Skin of body (tissue), 2 donors: Measurements from ENCODE around the gene IL21R. TPM values are rescaled to one million over a fixed set of nuclear protein-coding genes. Genes with fewer than 3 reads are reported as not detected.

ENCODE experiments used
- DNase-seq: peaks from one replicate; lab custom pipeline; 2025; lab: John Stamatoyannopoulos, UW
- total RNA-seq: library from RNA; depleted of rRNA; stranded (reverse); fragments of >200 nt; gene quantifications from one replicate; pipeline ENCODE4 v1.2.3, GENCODE V29; 2014

Gene IL21R
- total RNA-seq, 1 donor from 2014 or later: 0.39 TPM

DNA sequence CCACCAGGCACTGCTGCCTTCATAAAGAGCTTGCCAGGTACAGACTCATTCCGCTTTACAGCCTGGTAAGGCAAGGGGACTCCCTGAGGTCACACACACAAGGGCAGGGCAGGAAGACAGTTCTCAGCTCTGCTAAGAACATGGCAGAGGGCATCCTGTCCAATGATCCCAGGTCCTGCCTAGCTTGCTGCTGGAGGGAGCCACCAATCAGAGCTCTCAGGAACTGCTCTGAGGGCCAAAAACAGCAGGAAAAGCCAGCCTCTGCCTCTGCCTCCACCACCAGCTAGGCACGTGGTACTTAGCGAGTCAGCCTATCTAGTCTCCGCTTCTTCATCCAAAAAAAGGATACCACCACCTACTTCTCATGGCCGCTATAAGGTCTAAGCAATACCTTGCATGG is 81.7 kb downstream of the IL21R start:
- no peak for DNase-seq

DNA sequence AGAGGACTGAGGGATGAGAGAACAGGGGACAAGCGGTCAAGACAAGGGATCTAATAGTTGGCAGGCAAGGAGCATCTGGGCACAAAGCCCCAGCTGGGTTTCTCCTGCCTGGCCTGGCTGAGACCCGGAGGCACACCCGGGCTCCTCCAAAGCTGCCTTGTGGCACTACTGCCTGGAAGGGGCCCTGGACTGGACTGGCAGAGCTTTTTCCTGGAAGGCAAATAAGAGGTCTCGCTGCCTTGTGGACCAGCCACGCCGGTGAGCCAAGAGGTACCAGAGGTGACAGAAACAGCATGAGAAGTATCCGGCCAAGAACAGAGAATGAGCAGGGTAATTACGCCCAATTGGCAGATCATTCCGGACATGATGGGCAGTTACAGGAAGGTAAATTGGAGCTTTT is 83.2 kb downstream of the IL21R start:
- DNase-seq: no peak

DNA sequence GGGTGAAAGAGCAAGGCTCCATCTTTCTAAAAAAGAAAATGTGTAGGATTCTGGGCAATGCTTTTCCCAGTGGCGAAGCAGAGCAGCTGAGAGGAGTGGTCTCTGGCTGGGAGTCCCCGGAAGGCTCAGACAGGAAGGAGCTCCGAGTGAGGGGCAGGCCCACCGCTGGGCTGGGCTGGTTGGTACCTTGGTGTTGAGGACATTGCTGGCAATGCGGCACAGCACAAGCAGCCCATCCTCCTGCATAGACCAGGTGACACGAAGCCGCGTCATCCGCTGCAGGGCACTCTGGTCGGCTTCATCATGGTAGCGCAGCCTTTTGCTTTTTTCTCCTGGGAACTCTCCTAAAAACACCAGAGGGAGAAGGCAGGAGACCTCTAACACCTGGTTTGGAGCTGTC is 83.8 kb downstream of the IL21R start:
- no peak for DNase-seq

DNA sequence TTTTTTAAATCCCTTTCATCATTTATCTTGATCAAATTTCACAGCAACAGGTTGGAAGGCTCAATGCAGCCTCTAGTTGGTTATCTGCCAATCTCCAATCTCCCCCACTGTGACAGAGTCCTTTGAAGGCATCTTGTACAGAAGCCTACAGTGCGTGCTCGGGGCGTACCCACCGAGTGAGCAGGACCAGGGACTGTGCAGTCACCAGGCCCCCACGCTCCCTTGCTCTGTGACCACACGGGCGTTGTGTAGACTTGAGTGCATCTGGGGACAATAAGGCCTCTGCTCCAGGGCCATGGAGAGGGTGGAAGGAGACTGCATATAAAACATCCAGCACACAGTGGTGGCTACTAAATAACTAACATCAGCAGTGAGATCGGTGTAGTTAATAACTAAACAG is 84.4 kb downstream of the IL21R start:
- DNase-seq: no peak

DNA sequence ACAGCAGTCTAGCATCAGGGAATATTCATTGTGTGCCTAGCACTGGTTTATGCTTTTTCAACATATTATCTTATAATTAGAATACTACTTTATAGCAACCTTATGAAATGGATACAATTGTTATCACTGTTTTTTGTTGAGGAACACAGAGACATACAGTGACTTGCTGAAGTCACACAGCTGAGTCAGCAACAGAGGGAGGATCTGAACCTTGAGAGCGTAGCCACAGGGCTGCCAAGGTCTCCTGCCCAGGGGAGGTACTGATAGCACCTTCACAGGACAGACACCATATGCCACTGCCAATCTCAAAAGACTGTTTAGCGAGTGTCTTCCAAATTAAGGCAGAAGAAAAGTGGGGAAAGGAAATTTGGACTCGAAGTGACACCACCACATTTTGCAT is 84.8 kb downstream of the IL21R start:
- no peak for DNase-seq

DNA sequence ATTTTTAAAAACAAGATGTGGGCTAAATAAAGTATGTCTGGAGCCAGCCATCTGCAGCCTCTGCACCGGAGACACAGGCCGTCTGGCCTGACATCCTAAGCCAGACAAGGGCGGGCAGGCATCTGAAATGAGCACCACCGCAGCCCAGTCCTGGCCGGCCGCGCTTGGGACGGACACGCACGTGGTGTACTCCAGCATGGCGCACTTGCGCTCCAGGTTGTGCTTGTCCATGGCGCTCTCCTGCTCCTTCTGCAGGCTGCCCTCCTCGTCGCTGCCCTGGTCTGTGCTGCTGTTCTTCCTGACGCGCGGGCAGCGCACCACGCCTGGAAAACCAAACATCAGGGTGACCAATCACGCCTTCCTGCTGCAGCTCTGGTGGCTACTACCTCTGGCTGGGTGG is 87.4 kb downstream of the IL21R start:
- DNase-seq: no peak

DNA sequence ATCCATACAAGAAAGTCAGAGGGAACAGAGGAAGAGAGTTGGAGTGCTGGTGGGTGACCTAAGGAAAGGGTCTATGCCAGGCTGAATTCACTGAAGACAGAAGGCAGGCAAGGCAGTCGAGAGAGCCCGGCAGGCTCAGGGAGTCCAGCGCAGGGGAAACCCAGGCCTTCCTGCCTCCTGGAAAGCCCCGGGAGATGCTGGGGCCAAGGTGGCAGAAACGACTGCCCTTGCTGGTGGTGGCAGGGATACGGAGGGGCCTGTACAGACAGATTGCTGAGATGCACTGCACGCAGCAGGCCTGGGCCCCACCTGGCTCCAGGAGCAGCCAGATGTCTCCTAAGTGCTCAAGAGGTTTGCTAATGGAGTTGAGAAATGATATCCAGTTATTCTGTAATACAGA is 87.9 kb downstream of the IL21R start:
- no peak for DNase-seq

DNA sequence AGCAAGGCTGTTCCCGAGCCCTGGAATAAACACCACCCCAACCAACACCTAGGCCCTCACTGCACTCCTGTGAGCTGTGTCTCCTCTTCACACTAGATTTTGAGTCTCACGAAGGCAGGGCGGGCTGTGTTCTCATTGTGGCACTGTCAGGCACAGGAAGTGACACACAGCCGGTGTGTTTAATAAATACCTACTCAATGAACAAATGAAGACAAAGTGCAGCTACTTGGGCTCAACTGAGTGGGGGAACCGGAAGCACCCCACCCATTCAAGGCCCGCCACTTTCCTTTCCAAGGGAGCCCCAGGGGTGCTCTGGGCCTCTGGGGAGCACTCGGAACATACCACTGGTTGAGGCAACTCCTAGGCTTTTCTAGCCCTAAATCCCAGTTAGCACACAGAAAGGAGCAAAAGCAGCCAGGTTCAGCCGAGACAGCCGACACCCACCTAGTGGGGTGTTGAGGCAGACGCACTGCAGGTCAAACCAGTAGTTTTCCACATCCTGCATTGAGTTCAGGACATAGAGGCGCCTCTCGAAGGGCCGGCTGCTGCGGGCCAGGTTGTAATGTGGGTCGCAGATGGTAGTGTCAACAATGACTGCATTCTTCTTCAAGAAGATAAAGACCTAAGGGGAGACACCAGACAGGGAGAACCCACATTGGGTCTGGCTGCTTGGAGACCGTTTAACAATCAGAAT is 90.1 kb downstream of the IL21R start:
- DNase-seq: no peak

DNA sequence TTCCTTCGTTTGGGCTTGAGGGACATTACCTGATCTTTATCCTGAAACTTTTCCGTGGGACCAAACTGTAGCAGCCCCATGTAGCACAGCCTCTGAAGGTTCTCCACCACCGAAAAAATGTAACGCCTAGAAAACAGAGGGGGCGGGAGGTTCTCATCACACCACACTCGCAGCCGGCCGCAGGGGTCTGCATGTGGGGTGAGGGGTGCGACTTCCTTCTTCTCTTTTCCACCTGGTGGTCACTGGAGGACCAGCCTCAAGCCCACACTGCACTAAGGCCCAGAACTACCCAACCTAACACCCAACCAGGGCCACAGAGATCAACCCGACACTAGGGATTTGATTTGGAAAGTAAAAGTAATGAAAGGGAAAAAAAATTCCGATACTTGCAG is 90.6 kb downstream of the IL21R start:
- DNase-seq: no peak

DNA sequence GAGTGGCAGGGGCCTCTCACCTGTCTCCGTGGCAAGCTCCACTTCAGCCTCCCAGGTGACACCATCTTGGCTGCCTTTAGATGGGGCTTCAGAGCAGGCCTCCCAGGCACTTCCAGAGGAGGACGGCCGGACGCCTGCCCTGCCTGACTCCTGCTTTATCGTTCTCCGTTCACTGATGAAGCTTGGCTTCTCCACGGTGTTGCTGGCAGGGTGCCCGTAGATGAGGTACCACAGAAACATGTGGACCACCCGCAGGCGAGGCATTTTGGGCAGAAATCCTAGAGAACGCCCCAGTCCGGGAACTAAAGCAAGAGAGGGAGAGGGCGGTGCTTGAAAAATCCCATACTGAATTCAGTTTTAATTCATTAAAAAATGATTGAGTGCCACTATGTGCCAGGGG is 93.2 kb downstream of the IL21R start:
- DNase-seq: no peak

DNA sequence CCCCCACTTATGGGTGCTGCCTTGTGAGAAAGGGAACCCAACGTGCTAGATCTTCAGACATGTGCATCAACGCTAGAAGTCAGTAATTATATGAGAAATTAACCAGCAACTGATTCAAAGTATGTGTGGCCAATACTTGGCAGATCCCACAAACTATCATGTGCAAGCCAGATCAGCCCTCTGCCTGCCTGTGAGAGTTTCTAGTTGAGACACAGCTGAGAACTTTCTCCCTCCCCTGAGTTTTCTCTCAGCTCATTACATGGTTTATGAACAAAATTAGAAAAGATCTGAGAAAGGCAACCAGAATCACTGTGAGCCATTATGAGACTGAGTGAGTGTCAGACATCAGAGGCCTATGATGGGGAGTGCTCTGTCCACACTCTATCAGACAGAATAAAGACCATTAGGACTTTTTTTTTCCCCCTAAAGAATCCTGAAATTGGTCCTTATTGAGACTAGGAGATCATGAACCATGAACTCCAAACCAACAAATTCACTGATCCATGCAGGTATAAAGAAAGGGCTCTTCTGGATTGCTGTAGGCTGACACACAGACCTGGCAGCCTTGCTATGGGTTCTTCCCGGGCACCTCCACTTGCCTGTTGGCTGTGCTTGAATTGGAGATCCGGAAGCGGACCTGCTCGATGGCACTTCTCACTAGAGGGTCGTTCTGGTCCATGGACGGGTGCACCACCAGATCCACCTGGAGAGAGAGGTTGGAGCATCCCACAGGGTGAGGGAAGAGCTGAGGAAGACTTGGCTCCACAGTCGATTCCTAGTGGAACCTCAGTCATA is 96.3 kb downstream of the IL21R start:
- peak; percentile 87 for DNase-seq

DNA sequence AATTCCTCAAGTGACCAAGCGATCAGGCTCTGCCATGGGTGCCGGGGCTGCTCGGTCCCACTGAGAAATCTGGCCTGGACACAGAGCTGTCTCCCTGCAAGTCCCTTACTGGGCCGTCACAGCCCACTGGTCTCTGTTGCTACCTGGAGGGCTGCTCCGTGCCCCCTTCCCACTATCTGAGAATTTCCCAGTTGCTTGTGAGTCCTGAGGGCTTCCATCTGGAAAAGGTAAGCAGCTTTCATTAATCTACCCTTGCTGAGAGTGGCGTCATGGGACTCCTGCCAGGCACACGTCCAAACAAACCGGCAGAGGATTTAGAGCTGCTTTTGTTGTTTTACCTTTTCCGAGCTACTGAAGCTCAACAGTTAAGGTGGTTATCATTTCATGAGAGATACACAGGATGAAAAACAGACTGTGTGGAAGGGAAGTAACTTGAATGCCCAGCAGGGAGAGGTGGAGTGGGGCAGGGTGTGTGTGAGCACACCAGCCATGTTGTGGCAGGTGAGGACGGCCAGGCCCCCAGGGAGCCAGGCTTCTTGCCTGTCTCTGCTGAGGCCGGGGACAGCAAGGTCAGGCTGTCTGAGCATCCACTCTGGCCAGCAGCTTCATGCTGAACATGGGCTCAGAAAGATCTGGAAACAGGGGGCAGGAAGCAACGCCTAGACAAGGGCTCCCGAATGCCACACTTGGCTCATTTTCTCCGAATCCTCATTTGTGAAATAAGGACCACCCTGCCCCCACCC is 97.1 kb downstream of the IL21R start:
- DNase-seq: no peak

DNA sequence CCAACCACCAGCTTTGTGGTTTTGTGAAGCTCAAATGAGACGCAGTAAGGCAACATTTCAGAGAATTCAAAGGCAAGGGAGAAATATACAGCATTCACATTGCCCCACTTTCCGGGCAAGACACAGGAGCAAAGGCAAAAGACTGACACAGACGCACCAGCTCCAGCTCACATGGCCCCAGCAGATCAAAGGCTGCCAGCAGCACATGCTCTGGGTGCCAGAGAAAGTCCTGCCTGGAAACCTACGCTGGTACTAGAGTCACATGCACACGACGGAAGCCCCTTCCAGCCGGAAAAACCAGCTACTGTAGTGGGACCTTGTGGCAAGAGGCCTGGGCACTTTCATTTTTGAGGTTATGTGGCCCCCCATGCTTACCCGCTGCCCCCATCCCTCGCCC is 97.7 kb downstream of the IL21R start:
- DNase-seq: no peak

DNA sequence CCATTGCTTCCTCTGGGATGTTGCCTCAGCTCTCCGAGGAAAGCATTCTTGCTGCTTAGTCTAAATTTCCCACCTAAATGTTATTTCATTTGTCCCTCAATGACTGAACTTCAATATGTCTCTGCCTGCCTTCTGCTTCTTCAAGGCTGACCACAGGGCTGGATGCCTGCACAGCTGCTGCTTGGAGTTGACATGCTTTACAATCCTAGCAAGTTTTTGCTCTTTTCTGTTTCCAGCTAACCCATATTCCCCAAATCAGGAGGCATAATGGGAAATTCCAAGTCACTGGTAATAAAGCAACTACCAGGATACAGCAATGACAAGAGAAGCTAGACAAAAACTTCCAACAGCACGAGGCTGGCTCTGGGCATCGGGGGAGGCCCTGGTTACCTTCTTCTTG is 98.8 kb downstream of the IL21R start:
- DNase-seq: no peak

Other genes with a start within 250 kb of the IL21R start
- 1.7 TPM for gene KDM8, start 198.6 kb upstream of the IL21R start, total RNA-seq
- gene NSMCE1, start 133.4 kb upstream of the IL21R start, total RNA-seq: 33.7 TPM
- gene IL4R, start 88.2 kb upstream of the IL21R start, total RNA-seq: 14.0 TPM
- gene GTF3C1, start 147.7 kb downstream of the IL21R start, total RNA-seq: 69.0 TPM
- gene KATNIP, start 148.0 kb downstream of the IL21R start, total RNA-seq: 15.1 TPM